Neural cell (in vitro differentiated cells): ENCODE results near the gene DNAAF1. TPM values are rescaled to one million over a fixed set of nuclear protein-coding genes. Genes with fewer than 3 reads are reported as not detected.

Experiments
- H2AFZ ChIP-seq: fragments of 200-600, 300-800 bp; sonication (generic), shearing (Covaris generic); 2 replicates; pipeline ENCODE4 v1.6.0; 2014; ENCODE audit warnings: low read depth, mild to moderate bottlenecking, antibody characterized with exemption, low read length, moderate library complexity
- H3F3A ChIP-seq: fragments of 200-600 bp; shearing (Covaris generic); 2 replicates; pipeline ENCODE4 v1.6.1; 2016; ENCODE audit warnings: mild to moderate bottlenecking, moderate library complexity, mixed read lengths, antibody characterized with exemption, low read length; ENCODE audit not compliant: insufficient read depth, poor library complexity, severe bottlenecking
- H3K27ac ChIP-seq: fragments of 200-600, 300-800 bp; sonication (generic), shearing (Covaris generic); 2 replicates; pipeline ENCODE4 v1.5.1; 2014; ENCODE audit warnings: mild to moderate bottlenecking, low read length, moderate library complexity
- H3K27me3 ChIP-seq: fragments of 300-800, 200-600 bp; sonication (generic), shearing (Covaris generic); 2 replicates; pipeline ENCODE4 v1.6.0; 2014; ENCODE audit warnings: mild to moderate bottlenecking, low read depth, low read length, moderate library complexity; ENCODE audit not compliant: insufficient read depth
- H3K36me3 ChIP-seq: fragments of 300-800, 200-600 bp; sonication (generic), shearing (Covaris generic); 2 replicates; pipeline ENCODE4 v1.5.1; 2014; ENCODE audit warnings: mild to moderate bottlenecking, antibody characterized with exemption, low read length, moderate library complexity; ENCODE audit not compliant: insufficient read depth
- H3K4me2 ChIP-seq: fragments of 300-800, 200-600 bp; sonication (generic), shearing (Covaris generic); 2 replicates; pipeline ENCODE4 v1.6.0; 2014; ENCODE audit warnings: mild to moderate bottlenecking, low read length
- H3K4me3 ChIP-seq: fragments of 300-800, 200-600 bp; sonication (generic), shearing (Covaris generic); 2 replicates; pipeline ENCODE4 v1.5.1; 2014; ENCODE audit warnings: mild to moderate bottlenecking, low read length, moderate library complexity
- H3K79me2 ChIP-seq: fragments of 200-600 bp; shearing (Covaris generic); replicated peaks from 2 replicates; pipeline ENCODE4 v1.6.0; 2014; ENCODE audit warnings: mild to moderate bottlenecking, low read length, moderate library complexity; ENCODE audit not compliant: insufficient read depth
- H3K9ac ChIP-seq: fragments of 300-800, 200-600 bp; sonication (generic), shearing (Covaris generic); 2 replicates; pipeline ENCODE4 v1.6.1; 2016; ENCODE audit warnings: mild to moderate bottlenecking, low read length, mixed read lengths
- H3K9me2 ChIP-seq: fragments of 200-600 bp; shearing (Covaris generic); 2 replicates; pipeline ENCODE4 v1.6.1; 2016; ENCODE audit warnings: mild to moderate bottlenecking, low read length, mixed read lengths; ENCODE audit not compliant: insufficient read depth
- H3K9me3 ChIP-seq: fragments of 200-600, 300-800 bp; sonication (generic), shearing (Covaris generic); 2 replicates; pipeline ENCODE4 v1.6.1; 2016; ENCODE audit warnings: mild to moderate bottlenecking, mixed run types, low read length, moderate library complexity, mixed read lengths
- H4K20me1 ChIP-seq: fragments of 200-600 bp; shearing (Covaris generic); 2 replicates; pipeline ENCODE4 v1.6.1; 2016; ENCODE audit warnings: mild to moderate bottlenecking, mixed run types; ENCODE audit not compliant: insufficient read depth
- CTCF ChIP-seq: fragments of 450-650 bp; IDR thresholded peaks from 2 replicates; pipeline ENCODE4 v1.5.1; 2014; ENCODE audit warnings: antibody characterized with exemption, mild to moderate bottlenecking, moderate library complexity; ENCODE audit not compliant: poor library complexity, severe bottlenecking
- EP300 ChIP-seq: fragments of 450-650 bp; conservative IDR thresholded peaks from 2 replicates; pipeline ENCODE4 v1.6.1; 2014; ENCODE audit warnings: antibody characterized with exemption, mild to moderate bottlenecking, moderate library complexity; ENCODE audit not compliant: poor library complexity, severe bottlenecking
- EZH2 ChIP-seq: fragments of 200-600, 300-800 bp; shearing (Covaris generic), sonication (generic); IDR thresholded peaks from 2 replicates; pipeline ENCODE4 v1.6.1; 2014; ENCODE audit warnings: antibody characterized with exemption, low read length, borderline replicate concordance, mild to moderate bottlenecking; ENCODE audit not compliant: insufficient read depth, poor library complexity, severe bottlenecking
- MXI1 ChIP-seq: fragments of 450-650 bp; conservative IDR thresholded peaks from 2 replicates; pipeline ENCODE4 v1.6.1; 2014; ENCODE audit warnings: antibody characterized with exemption, mild to moderate bottlenecking; ENCODE audit not compliant: poor library complexity, severe bottlenecking
- POLR2AphosphoS5 ChIP-seq: IDR thresholded peaks from 2 replicates; pipeline ENCODE4 v1.6.1; 2012
- RAD21 ChIP-seq: fragments of 450-650 bp; conservative IDR thresholded peaks from 2 replicates; pipeline ENCODE4 v1.6.1; 2014; ENCODE audit warnings: antibody characterized with exemption, mild to moderate bottlenecking, moderate library complexity
- REST ChIP-seq: IDR thresholded peaks from 2 replicates; pipeline ENCODE4 v1.6.1; 2012; ENCODE audit warnings: borderline replicate concordance
- SMC3 ChIP-seq: fragments of 450-650 bp; conservative IDR thresholded peaks from 2 replicates; pipeline ENCODE4 v1.6.1; 2014; ENCODE audit warnings: antibody characterized with exemption, mild to moderate bottlenecking, moderate library complexity; ENCODE audit not compliant: poor library complexity
- TAF1 ChIP-seq: IDR thresholded peaks from 2 replicates; pipeline ENCODE4 v1.6.1; 2012; ENCODE audit warnings: low read depth
- polyA plus RNA-seq: library from polyadenylated mRNA; depleted of rRNA; stranded (reverse); fragments of >200 nt; gene quantifications from 2 replicates; pipeline ENCODE4 v1.2.3, GENCODE V29; 2014

The DNAAF1 gene
- polyA plus RNA-seq, 1 donor from 2014 or later = 0.71 TPM

- Histone ChIP-seq H3K9me2 (no peaks in the 10 kb centered on the region), H3K27me3 (no peaks in the 10 kb centered on the region), H3K4me3 (peak within 1 kb of the TSS; percentile 99), H3K9ac (peak within 1 kb of the TSS; percentile 85), H3K27ac (peak within 1 kb of the TSS; percentile 60), H3F3A (no peaks in the 10 kb centered on the region), H4K20me1 (no peaks in the 10 kb centered on the region), H3K9me3 (no peaks in the 10 kb centered on the region), H3K79me2 (peaks cover 20% of the 10 kb centered on the region), H3K36me3 (no peaks in the 10 kb centered on the region), H3K4me2 (peak within 1 kb of the TSS; percentile 51), H2AFZ (peak within 1 kb of the TSS; percentile 96)
- TF ChIP-seq MXI1 (peak; percentile 96), REST (no peak), EZH2 (no peak), POLR2AphosphoS5 (peak; percentile 76), TAF1 (peak; percentile 57), SMC3 (peak; percentile 83), RAD21 (peak; percentile 85), EP300 (peak; percentile 36), CTCF (peak; percentile 99)
Measured at GRCh38 chr16:84186685-84187437, 41.8 kb downstream of the DNAAF1 start, which contains the start of gene TAF1C. Gene TAF1C, minus strand, starts transcription at chr16:84187057. Its CDS starts 2,069 bp downstream, at chr16:84184988.

GRCh38 chr16:84190731-84191388, 45.8 kb downstream of the DNAAF1 start, which contains the start of gene ADAD2:
Gene ADAD2, plus strand, starts transcription at chr16:84191157. Its CDS starts 74 bp downstream, at chr16:84191231.
- no peaks in the 10 kb centered on the region for H3F3A ChIP-seq
- no peaks in the 10 kb centered on the region for H3K27me3 ChIP-seq
- TF ChIP-seq CTCF = no peak
- H4K20me1 ChIP-seq = no peaks in the 10 kb centered on the region
- H3K4me2 ChIP-seq = no peak within 1 kb of the TSS
- H3K9me3 ChIP-seq = no peaks in the 10 kb centered on the region
- H3K4me3 ChIP-seq = no peak within 1 kb of the TSS
- H3K9ac ChIP-seq = no peak within 1 kb of the TSS
- H3K9me2 ChIP-seq = no peaks in the 10 kb centered on the region
- peaks cover 12% of the 10 kb centered on the region for H3K79me2 ChIP-seq
- no peak within 1 kb of the TSS for H3K27ac ChIP-seq
- H2AFZ ChIP-seq = no peak within 1 kb of the TSS
- no peaks in the 10 kb centered on the region for H3K36me3 ChIP-seq
